GM19351 (cell line): ENCODE results near the gene ATP4A.
A peak's percentile ranks its signal among the peaks of the same experiment; 100 is the strongest.

ENCODE experiments used
- ATAC-seq: cut with Tn5 transposase; IDR thresholded peaks from one replicate; pipeline ENCODE4 v1.9.1; 2021; ENCODE audit warnings: mild to moderate bottlenecking, moderate library complexity; ENCODE audit not compliant: unreplicated experiment

The ATP4A gene

GRCh38 chr19:35551091-35551810, 12.2 kb downstream of the ATP4A start:
- ATAC-seq, result no peak

GRCh38 chr19:35549879-35550523, 13.5 kb downstream of the ATP4A start:
- ATAC-seq, result no peak

GRCh38 chr19:35549174-35549788, 14.2 kb downstream of the ATP4A start:
- no peak for ATAC-seq

GRCh38 chr19:35546532-35546931, 16.9 kb downstream of the ATP4A start:
- ATAC-seq, result no peak

GRCh38 chr19:35545855-35546381, 17.5 kb downstream of the ATP4A start:
- peak; percentile 54 for ATAC-seq

GRCh38 chr19:35545001-35545854, 18.2 kb downstream of the ATP4A start, which contains the start of gene TMEM147:
Gene TMEM147 (plus strand): TSS chr19:35545626. CDS start chr19:35545740, 114 bp downstream.
- peak; percentile 76 for ATAC-seq

- ATAC-seq, result no peak
These were observed 19.2 kb downstream of the ATP4A start for GRCh38 chr19:35544110-35544802.

GRCh38 chr19:35543280-35544109, 20.0 kb downstream of the ATP4A start:
- ATAC-seq, result no peak

GRCh38 chr19:35542209-35542608, 21.2 kb downstream of the ATP4A start:
- ATAC-seq, result no peak

- ATAC-seq, result no peak
These were observed 23.0 kb downstream of the ATP4A start for GRCh38 chr19:35540356-35540927.

- no peak for ATAC-seq
These were observed 23.6 kb downstream of the ATP4A start for GRCh38 chr19:35539850-35540249.

GRCh38 chr19:35539314-35539713, 24.1 kb downstream of the ATP4A start:
- no peak for ATAC-seq

- no peak for ATAC-seq
These were observed 28.5 kb downstream of the ATP4A start for GRCh38 chr19:35534803-35535480.

- no peak for ATAC-seq
These were observed 29.6 kb downstream of the ATP4A start for GRCh38 chr19:35533822-35534392.

- ATAC-seq, result no peak
These were observed 30.1 kb downstream of the ATP4A start, which contains the start of gene GAPDHS for GRCh38 chr19:35533201-35533821. Gene GAPDHS (plus strand): TSS chr19:35533456. CDS start chr19:35533528, 72 bp downstream.

- no peak for ATAC-seq
These were observed 32.2 kb downstream of the ATP4A start for GRCh38 chr19:35531291-35531690.
